HS-5 (cell line): ENCODE results near the gene RASGRF1.
"Not testable (repeated sequence)": the region's sequence is repeated elsewhere in the genome, so short reads cannot be mapped to it uniquely, and the experiment has no call there.

Experiments
- DNase-seq: peaks from one replicate; pipeline ENCODE4 v3.0.0-alpha.2; 2012; ENCODE audit warnings: low read depth

RASGRF1 gene

DNA sequence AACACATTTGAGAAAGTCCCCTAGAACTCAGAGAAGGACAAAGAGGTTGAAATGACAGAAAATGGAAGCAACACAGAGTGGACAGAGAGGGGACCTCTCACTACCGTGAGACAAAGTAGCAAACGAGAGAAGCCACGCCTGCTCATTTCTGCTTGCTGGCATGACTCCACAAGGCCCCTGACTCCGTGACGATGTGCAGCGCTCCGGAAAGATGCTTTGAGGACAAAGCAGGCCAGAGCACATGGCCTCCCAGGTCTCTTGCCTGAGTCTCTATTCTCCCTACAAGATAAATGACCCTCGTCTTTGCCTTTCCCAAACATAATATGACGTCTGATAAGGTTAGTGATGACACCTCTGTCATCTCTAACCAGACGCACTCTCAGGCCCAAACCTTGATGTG lies 81.9 kb downstream of the RASGRF1 start:
- DNase-seq: no peak

DNA sequence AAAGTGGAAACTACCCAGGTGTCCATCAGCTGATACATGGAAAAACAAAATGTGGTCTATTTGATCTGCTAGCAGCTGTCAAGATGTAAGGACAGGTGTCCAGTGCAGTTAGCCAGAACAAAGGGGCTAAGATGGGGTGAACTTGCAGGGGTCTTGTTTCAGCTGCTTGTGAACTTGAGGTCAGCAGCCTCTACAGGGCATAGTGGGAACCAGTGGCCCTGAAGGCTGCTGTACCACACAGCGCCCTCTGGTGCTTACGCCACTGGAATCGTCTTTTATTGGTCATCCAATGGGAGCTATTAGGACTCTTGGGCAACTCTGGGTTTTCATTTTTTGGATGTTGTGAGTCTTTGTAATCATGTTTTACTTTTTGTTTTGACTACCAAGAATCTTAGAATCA lies 83.5 kb downstream of the RASGRF1 start:
- DNase-seq: no peak

DNA sequence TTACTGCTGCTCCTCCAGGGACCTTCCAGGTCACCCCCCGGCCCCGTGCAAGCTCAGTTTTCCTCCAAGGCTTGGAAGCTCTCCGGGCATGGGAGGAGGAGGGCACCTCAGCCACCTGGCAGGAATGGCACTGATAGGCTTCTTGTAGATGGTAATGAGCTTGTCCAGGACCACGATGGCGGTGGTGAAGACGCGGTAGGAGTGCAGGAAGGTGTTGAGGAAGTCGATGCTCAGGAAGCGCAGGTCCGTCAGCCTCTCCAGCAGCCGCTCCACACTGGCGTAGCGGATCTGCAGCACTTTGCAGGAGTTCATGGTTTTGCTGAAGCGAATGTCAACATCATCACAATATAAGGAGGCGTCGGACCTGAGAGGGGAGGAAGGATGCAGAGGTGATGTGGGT lies 84.5 kb downstream of the RASGRF1 start:
- DNase-seq: no peak

DNA sequence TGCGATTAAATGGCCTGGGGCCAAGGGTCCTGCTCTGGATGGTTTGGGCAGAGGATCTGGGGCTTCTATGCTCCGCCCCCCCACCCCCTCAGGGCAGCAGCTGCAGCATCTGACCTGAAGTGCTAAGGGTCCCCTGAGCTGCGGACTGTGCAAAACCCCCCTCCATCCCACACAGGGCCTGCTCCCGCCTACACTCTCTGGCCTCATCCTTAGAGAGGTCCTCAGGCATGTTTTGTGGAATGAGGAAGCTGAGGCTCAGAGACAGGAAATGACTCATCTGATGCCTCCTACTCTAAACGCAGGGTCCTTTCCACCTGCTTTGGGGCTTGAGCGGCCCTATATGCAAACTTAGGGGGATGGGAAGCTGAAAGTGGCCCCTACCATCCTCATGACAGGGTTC lies 86.2 kb downstream of the RASGRF1 start:
- DNase-seq: no peak

DNA sequence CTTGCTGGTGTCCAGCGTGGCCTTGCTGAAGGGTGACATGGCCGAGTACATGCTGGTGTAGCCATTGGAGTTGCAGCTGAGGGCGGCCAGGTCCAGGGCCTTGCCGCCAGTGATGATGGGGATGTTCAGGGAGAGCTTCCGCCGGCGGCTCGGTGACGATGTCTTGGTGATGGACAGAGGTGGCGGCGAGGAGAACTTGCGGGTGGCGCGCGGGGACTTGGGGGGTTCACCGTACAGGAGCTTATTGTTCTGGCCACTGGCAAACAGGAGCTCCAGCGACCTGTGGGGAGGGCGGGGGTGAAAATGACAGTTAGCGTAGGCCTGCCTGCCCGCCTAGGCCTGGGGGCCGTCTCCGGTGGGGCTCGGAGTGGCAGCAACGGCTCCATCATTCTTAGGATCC lies 86.7 kb downstream of the RASGRF1 start:
- DNase-seq: no peak

DNA sequence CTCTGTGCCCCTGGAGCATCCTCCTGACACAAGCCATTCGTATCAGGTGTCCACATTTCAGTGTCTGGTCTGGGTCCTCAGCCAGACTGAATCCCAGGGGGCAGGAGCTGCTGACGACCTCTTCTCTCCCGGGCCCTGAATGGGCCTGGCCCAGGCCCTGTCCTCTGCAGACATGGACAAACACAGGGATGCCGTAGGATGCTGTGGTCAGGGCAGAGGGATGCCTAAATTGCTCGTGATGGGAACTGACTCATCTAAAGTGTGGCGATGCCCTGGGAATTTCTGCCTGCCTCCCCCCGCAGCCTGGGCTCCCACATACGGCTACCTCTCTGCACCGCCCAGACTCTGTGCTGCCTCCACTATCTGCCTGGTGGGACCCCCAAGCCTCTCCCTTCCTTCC lies 87.3 kb downstream of the RASGRF1 start:
- DNase-seq: no peak

DNA sequence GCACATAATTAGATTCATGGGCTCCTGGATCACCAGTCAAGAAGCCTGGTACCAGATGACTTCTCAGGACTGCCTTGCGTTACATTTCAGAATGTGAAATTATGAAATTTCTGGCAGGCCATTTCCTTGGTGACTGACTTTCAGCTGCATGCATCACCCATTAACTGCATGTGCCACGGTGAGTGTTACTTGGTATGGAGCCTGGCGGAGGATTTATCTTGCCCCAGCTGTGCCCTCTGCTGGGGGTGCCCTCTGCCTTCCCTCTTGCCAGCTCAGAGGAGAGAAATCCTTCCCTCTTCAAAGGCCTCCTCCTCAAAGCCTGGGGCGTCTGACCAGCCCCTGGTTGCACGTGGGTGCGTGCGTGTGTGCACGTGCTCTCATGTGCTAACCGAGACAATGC lies 88.0 kb downstream of the RASGRF1 start:
- no peak for DNase-seq

DNA sequence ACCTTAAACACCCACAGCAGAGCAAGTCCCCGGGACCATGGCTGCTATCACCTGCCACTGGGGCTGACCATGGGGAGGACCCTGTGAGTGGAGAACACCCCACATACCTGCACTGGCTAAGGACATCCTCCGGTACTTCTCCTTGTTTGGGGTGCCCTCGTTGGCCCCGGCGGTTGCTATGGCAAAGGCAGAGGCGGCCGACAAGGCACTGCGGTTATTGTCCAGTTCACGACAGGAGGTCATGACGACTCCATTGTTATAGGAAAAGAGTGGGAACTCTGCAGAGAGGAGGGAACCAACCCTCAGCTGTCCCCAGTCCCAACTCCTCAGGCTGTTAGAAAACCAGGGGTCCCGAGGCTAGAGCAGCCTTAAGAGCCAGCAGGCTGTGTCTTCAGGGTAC lies 90.9 kb downstream of the RASGRF1 start:
- no peak for DNase-seq

DNA sequence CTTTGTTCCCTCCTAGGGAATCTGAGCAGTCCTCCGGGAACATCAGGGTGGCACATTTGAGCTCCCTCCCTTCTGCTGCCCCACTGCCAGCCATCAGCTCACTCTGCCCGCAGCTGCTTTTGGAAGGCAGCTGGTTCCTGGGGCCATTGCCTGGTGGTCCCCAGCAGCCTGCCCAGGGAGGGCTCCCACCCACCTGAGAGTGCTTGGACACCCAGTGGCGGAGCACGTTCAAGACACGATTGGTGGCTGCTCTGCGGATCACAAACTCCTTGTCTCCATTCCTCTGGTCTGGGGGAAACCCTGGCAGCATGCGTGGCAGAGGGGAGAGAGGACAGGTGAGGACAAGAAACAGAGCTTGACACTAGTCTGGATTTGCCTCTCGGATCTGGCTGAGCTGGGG lies 92.1 kb downstream of the RASGRF1 start:
- no peak for DNase-seq

DNA sequence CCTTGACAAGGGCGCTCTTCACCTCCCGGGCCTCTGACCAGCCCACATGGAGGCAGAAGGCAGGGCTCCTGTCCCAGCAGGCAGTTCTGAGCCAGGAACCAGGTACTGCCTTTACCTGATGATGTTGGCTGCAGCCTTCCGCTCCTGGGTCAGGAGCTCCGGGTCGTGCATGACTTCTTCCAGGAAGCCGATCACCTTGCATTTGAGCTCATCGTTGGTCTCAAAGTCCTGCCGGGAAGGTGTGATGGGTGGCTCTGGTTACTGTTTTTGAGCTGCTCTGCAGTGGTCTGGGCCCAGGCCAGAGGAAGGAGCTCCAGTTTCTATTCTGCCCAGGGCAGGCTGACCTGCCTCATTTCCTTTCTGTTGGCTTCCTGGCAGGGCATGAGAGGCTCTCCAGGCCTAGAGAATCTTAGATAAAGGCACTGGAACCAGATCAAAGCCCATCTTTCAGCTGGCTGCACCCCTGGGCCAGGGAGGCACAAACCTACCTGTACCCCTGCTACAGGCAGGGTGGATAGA lies 92.5 kb downstream of the RASGRF1 start:
- no peak for DNase-seq

DNA sequence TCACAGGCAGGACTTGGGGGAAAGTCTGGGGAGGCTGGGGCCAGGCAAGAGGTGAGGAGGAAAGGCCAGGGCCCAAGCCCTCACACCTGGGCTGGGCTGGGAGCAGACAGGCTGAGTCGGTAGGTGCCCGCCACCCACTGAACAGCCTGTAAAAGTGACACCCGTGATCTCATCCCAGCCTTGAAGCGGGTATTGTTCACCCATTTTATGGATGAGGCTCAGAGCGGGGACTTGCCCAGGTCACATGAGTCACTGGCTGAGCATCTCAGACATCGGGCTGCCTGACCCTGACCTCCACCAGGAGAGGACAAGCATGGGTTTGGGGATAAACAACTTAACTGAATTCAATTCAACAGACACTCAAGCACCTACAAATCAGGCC lies 93.7 kb downstream of the RASGRF1 start:
- no peak for DNase-seq

DNA sequence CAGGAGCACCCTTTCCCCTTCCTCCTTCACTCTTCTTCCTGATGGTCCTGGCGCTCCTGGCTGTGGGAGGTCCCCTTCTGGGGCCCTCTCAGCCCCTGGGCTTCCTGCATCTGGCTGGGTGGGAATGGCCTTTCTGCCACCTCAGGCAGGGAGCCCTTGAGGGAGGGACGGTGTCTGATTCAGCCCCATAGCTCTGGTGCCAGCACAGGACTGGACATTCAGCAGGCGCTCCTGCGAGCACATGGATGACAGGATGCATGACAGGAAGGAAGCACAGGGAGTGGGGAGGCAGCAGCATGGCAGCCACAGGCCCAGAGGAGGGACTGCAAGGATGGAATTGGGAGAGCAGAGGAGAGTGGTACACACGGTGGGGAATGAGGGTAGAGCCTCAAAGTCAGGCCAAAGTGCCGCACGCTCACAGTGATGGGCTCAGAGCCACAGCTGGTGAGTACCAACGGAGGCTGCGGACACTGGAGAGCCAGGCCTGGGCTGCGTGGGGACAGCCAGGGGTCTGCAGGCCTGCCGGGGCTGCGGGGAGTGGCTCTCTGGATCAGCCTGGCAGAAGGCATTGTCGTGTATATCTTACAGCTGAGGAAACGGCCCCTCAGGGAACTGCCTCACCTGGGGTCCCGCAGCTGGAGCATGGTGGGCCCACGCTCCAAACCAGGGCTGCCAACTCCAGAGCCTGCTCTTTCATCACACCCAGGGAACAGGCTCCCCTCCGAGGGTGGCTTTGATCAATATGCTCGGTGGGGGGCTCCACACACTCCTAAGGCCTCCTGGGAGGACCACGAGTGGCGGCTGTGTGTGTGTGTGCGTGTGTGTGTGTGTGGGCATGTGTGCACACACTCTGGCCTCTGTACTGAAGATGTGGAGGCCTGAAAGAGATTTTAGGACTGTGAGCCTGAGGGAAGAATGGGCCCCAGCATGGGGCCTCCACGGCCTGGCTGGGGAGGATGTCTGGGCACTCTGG lies 94.4 kb downstream of the RASGRF1 start:
- no peak for DNase-seq

DNA sequence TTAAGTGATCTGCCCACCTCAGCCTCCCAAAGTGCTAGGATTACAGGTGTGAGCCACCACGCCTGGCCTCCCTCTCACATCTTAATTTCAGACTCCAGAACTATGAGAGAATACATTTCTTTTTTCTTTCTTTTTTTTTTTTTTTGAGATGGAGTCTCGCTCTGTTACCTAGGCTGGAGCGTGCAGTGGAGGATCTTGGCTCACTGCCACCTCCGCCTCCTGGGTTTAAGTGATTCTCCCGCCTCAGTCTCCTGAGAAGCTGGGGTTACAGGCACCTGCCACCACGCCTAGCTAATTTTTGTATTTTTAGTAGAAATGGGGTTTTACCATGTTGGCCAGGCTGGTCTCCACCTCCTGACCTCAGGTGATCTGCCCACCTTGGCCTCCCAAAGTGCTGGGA lies 95.4 kb downstream of the RASGRF1 start:
- not testable (repeated sequence) for DNase-seq

DNA sequence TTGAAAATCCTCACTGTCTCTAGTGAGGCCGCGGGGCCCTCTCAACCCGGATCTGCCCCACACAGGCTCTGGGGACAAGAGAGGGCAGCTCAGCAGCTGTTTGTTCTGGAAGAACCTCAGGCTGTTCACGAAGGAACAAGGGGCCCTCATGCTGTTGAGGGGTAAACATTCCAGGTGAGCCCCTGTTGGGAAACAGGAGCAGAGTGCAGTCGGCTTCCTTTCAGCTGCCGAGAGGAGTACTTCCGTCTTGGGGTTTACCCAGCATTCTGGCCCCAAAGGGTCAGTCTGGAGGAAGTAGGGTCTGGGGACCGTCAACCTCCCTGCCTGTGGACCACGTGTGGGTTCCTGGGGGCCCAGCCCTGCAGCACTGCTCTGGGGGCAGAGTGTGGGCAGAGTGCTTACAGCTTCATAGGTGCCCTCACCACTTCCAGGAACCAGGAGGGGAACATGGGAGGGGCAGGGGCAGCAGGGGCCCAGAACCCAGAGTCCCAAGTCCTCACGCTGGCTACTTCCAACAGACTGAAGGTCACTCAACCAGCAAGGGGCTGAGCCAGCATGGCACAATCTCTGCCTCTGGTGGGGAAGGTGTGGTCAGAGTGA lies 96.5 kb downstream of the RASGRF1 start:
- DNase-seq: no peak

DNA sequence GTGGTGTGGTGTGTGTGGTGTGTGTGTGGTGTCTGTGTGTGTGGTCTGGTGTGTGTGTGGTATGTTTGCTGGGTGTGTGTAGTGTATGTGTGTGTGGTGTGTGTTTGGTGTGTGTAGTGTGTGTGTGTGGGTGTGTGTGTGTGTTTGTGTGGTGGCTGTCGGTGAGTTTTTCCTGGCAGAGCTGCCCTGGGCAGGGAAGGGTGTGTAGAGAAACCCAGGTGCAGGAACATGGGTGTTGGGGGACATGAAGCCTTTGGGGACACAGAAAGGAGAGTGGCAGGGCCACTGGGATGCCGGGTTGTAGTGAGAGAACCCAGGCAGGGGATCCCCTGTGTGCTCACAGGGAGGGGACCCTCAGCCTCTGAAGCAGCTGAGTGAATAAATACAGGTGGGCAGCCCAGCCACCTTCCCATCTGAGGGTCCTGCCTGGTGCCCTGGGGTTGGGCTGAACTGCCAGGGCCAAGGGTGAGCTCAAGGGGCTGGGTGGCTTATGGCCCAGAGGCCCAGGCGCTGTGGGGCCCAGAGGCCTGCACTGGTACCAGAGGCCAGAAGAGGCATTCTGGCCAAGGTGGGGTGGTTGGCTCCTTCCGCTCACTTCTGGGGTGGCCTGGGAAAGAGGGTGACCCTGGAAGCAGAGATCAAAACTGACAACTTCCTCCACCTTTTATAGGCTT lies 97.2 kb downstream of the RASGRF1 start:
- no peak for DNase-seq

DNA sequence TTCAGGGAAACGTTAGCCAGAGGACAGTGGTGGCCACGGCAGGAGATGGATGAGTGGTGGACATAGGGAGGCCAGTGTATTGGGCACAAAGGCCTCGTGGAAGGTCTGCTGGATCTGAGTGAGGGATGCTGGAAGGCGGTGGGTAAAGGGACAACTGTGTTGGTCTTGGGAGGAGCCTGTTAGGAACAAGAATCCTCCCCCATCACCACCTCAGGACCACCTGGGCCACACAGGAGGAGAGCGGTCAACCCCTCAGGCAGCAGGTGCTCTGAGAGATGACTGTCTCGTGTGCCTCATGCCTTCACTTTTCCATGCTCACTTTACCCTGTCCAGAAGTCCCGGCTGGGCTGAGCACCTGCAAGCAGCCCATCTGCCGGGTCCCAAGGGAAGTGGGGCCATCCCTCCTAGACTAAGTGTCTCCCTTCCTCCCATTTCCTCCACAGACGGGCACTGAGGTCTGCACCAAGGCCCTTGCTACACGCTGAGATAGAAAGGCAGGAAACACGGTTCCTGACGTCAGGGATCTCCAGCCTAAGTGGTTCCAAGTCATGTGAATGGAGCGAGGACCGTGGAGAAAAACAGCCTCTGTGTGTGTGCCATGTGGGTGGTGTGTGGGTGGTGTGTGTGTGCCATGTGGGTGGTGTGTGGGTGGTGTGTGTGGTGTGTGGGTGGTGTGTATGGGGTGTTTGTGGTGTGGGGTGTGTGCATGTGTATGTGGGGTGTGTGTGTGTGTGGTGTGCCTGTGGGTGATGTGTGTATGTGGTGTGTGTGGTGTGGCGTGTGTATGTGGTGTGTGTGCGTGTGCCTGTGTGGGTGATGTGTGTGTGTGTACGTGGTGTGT lies 97.9 kb downstream of the RASGRF1 start:
- DNase-seq: no peak

DNA sequence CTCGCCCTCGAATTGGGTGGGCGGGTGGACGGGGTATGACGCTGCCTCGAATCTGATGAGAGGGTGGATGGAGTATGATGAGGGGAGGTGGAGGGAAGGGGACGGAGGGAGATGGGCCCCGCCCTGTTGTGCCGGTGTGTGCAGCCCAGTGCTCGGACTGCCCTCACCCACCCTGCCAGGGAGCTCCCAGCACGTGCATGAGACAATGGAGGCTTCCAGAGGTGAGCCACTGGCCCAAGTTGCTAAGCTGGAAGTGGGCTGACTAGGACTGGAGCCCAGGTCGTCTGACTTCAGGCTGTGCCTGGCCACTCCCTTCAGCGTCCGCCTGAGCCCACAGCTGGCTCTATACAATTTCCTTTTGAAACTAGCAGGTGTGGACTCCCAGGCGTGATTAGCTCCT lies 98.7 kb downstream of the RASGRF1 start:
- no peak for DNase-seq

DNA sequence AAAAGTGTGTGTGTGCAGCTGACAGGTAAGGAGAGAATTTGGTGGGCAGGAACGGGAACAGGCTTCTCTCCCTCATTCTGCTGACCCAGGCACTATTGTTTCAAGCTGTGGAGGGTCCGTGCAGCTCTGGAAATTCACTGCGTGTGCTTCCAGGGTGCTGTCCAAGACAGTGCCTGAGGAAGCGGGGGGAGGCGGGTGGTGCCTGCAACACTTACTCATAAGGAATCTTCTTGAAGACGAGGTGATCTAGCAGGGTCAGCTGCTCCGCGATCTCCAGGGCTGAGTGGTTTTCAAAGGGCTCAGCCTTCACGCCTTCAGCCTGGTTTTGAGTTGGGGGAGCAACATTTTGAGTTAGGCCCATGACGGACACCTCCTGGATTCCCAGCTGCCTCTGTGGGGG lies 99.1 kb downstream of the RASGRF1 start:
- DNase-seq: no peak

DNA sequence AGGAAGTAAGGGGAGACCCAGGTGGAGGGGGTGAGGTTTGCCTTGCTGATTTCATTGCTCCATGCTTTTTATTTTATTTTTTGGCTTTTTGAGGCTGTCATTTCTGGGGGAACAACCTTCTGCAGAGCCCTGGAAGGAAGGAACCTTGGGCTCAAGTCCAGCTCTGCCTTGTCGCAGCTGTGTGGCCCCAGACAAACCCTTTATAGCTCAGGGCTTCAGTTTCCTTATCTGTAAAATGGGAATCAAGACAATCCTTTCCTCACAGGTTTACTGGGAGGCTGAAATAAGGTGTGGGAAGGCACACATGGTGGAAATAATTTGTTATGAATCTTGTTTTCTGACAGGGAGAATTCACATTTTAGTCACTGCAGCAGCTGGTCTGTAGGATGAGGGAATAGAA lies 100.3 kb downstream of the RASGRF1 start:
- no peak for DNase-seq

DNA sequence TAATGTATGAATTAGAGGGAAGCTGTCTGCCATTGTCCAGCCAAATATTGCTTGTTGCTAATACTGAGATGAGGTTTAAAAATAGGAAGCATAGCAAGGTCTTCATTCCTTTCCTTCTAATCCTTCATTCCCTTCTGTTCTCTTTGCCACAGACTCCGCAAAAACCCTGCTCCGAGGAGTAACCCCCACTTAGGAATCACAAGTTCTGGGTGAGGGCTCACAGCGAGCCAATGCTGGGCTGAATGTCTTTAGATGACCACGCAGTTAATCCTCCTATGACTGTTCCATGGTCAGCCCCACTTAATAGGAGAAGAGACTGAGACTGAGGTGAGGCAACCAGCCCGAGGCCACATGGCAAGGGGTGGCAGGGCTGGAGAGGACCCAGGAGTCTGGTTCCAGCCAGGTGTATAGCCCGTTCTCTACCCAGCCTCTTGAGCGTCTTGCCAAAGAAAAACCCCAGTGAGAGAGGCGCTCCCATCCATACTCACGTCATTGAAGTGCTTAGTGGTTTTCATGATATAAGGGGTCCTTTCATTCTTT lies 100.8 kb downstream of the RASGRF1 start:
- DNase-seq: no peak

DNA sequence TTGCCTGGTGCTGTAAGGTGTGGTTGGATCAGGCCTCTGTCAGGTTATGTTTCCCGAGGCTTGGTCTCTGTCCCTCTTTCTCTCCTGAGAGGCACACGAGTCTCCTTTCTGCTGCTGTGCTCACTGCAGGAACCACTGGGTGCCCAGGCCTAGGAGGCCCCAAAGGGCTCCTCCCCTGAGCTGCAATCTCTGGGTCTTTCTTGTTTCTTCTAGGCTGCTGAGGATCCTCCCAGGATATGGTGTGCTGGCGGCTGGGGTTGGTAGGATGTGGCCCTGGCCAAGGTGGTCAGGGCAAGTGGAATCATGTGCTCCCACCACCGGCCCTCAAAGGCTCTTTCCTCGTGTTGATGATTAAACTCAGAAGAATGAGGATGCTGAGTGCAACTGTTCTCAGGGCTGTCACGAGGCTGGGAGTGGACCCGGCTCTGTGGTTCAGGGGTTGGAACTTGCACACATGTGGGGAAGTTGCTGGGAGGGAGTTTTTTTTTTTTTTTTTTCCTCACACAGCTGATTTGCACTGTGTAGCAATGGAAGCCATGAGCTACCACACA lies 102.1 kb downstream of the RASGRF1 start:
- peak; percentile 97 for DNase-seq
